ENCODE measurements around the gene ITPKB.
"Not testable (repeated sequence)": the region's sequence is repeated elsewhere in the genome, so short reads cannot be mapped to it uniquely, and the experiment has no call there.

ITPKB gene

GRCh38 chr1:226772446-226773139 is 33.5 kb upstream of the ITPKB start:
- H3K4me3 ChIP-seq (ENCODE audit: low read depth, low read length) = no peak overlapping the region
- TF ChIP-seq, protein P1, sequence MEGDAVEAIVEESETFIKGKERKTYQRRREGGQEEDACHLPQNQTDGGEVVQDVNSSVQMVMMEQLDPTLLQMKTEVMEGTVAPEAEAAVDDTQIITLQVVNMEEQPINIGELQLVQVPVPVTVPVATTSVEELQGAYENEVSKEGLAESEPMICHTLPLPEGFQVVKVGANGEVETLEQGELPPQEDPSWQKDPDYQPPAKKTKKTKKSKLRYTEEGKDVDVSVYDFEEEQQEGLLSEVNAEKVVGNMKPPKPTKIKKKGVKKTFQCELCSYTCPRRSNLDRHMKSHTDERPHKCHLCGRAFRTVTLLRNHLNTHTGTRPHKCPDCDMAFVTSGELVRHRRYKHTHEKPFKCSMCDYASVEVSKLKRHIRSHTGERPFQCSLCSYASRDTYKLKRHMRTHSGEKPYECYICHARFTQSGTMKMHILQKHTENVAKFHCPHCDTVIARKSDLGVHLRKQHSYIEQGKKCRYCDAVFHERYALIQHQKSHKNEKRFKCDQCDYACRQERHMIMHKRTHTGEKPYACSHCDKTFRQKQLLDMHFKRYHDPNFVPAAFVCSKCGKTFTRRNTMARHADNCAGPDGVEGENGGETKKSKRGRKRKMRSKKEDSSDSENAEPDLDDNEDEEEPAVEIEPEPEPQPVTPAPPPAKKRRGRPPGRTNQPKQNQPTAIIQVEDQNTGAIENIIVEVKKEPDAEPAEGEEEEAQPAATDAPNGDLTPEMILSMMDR (IDR thresholded peaks at IDR 0.05; ENCODE audit: borderline replicate concordance, insufficient read depth, low read depth, low read length) = no peak

GRCh38 chr1:226767170-226767569 is 28.1 kb upstream of the ITPKB start:
- H3K4me3 ChIP-seq (ENCODE audit: low read depth, low read length) = not testable (repeated sequence)

GRCh38 chr1:226766565-226766964 is 27.5 kb upstream of the ITPKB start:
- no peak overlapping the region for H3K4me3 ChIP-seq (ENCODE audit: low read depth, low read length)
- TF ChIP-seq, protein P1 (IDR thresholded peaks at IDR 0.05; ENCODE audit: borderline replicate concordance, insufficient read depth, low read depth, low read length) = no peak

GRCh38 chr1:226764533-226764932 is 25.5 kb upstream of the ITPKB start:
- peak overlapping the region; percentile 8 for H3K4me3 ChIP-seq (ENCODE audit: low read depth, low read length)

DNA sequence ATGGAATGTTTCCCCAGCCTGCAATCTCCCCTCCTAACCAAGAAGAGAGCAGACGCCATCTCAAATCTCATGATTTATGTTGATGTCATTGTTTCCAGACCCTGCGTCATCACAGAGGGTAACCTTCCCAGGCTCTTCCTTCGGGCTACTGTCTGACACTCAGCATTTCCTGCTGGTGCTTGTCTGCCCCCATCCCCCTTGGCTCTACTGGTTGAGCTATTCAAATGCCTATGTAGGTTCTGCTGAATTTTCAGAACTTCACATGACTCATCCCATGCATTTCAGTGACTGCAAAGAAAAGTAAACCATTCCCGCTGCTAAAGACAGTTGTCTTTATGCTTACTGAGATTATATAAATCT is 24.8 kb upstream of the ITPKB start:
- TF ChIP-seq, protein P1 (IDR thresholded peaks at IDR 0.05; ENCODE audit: borderline replicate concordance, insufficient read depth, low read depth, low read length) = no peak
- H3K4me3 ChIP-seq (ENCODE audit: low read depth, low read length) = no peak overlapping the region

More at GRCh38 chr1:226764533-226764932, 25.5 kb upstream of the ITPKB start:
- TF ChIP-seq, protein P1 (IDR thresholded peaks at IDR 0.05; ENCODE audit: borderline replicate concordance, insufficient read depth, low read depth, low read length) = no peak

DNA sequence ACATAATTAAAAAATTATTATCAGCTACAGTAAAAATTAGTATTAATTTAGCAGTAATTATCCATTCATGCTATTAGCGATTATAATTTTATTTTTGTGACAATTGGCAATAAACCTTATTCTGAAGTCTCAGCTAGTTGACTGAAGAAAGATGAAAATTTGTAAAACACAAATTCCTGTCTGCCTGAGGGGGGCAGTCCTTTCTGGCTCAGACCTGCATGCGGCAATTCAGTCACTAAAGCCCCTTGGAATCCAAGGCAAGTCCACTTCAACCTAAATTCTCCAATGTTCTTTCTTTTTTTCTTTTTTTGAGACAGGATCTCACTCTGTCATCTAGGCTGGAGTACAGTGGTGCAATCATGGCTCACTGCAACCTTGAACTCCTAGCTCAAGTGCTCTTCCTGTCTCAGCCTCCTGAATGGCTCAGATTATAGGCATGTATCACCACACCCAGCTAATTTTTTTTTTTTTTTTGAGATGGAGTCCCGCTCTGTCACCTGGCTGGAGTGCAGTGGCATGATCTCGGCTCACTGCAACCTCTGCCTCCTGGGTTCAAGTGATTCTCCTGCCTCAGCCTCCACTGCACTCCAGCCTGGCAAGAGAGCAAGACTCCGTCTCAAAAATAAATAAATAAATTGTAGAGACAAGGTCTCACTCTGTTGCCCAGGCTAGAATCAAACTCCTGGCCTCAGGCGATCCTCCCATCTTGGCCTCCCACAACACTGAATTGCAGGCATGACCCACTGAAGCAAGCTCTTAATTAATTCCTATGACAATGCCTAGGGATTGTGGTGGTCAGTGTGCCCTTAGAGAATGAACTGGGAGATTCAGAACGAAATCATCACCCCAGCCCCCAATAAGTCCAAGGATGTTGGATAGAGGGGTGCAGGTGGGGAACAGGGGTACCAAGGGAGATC is 24.2 kb upstream of the ITPKB start:
- H3K4me3 ChIP-seq (ENCODE audit: low read depth, low read length) = no peak overlapping the region
- TF ChIP-seq, protein P1 (IDR thresholded peaks at IDR 0.05; ENCODE audit: borderline replicate concordance, insufficient read depth, low read depth, low read length) = no peak

GRCh38 chr1:226762055-226762454 is 23.0 kb upstream of the ITPKB start:
- H3K4me3 ChIP-seq (ENCODE audit: low read depth, low read length) = no peak overlapping the region
- TF ChIP-seq, protein P1 (IDR thresholded peaks at IDR 0.05; ENCODE audit: borderline replicate concordance, insufficient read depth, low read depth, low read length) = no peak
